ENCODE data around the gene ZNF606.

Gene ZNF606

GRCh38 chr19:58003174-58003828 is 681 bp upstream of the ZNF606 start:
- TF ChIP-seq JUND (IDR thresholded peaks at IDR 0.05; ENCODE audit: low read depth) = no peak
- in situ Hi-C loops (cut with HindIII; ENCODE audit: low pct_unique_long_range_greater_than_20kb, low sequenced_read_pairs) = no loop called here
- no peak for DNase-seq (ENCODE audit: low read depth in 1 of 2, low spot score in 1 of 2)

- in situ Hi-C loops (cut with HindIII; ENCODE audit: low pct_unique_long_range_greater_than_20kb, low sequenced_read_pairs) = no loop called here
- peak in 1 of 2 experiments; percentile 12 for DNase-seq (ENCODE audit: low read depth in 1 of 2, low spot score in 1 of 2)
- TF ChIP-seq JUND (IDR thresholded peaks at IDR 0.05; ENCODE audit: low read depth) = no peak
These were observed 688 bp downstream of the ZNF606 start for GRCh38 chr19:58001895-58002369.

- TF ChIP-seq JUND (IDR thresholded peaks at IDR 0.05; ENCODE audit: low read depth) = no peak
- in situ Hi-C loops (cut with HindIII; ENCODE audit: low pct_unique_long_range_greater_than_20kb, low sequenced_read_pairs) = no loop called here
- DNase-seq (ENCODE audit: low read depth in 1 of 2, low spot score in 1 of 2) = no peak
These were observed 1.9 kb downstream of the ZNF606 start for GRCh38 chr19:58000677-58001076.

GRCh38 chr19:57992841-57993240 is 9.8 kb downstream of the ZNF606 start:
- TF ChIP-seq JUND (IDR thresholded peaks at IDR 0.05; ENCODE audit: low read depth) = no peak
- in situ Hi-C loops (cut with HindIII; ENCODE audit: low pct_unique_long_range_greater_than_20kb, low sequenced_read_pairs) = no loop called here
- DNase-seq (ENCODE audit: low read depth in 1 of 2, low spot score in 1 of 2) = no peak

GRCh38 chr19:57978586-57979289 is 23.9 kb downstream of the ZNF606 start:
- in situ Hi-C loops (cut with HindIII; ENCODE audit: low pct_unique_long_range_greater_than_20kb, low sequenced_read_pairs) = no loop called here
- no peak for TF ChIP-seq JUND (IDR thresholded peaks at IDR 0.05; ENCODE audit: low read depth)
- peak in 1 of 2 experiments; percentile 5 for DNase-seq (ENCODE audit: low read depth in 1 of 2, low spot score in 1 of 2)

- in situ Hi-C loops (cut with HindIII; ENCODE audit: low pct_unique_long_range_greater_than_20kb, low sequenced_read_pairs) = no loop called here
- no peak for TF ChIP-seq JUND (IDR thresholded peaks at IDR 0.05; ENCODE audit: low read depth)
- DNase-seq (ENCODE audit: low read depth in 1 of 2, low spot score in 1 of 2) = no peak
These were observed 28.2 kb downstream of the ZNF606 start, which contains the start of gene C19orf18 for GRCh38 chr19:57974434-57974833. TSS of gene C19orf18 (minus strand) at chr19:57974534. CDS start at chr19:57974432, 102 bp downstream.

- no peak for TF ChIP-seq JUND (IDR thresholded peaks at IDR 0.05; ENCODE audit: low read depth)
- no peak for DNase-seq (ENCODE audit: low read depth in 1 of 2, low spot score in 1 of 2)
- in situ Hi-C loops (cut with HindIII; ENCODE audit: low pct_unique_long_range_greater_than_20kb, low sequenced_read_pairs) = no loop called here
These were observed 37.9 kb downstream of the ZNF606 start for GRCh38 chr19:57964761-57965160.

- no peak for TF ChIP-seq JUND (IDR thresholded peaks at IDR 0.05; ENCODE audit: low read depth)
- DNase-seq (ENCODE audit: low read depth in 1 of 2, low spot score in 1 of 2) = no peak
- in situ Hi-C loops (cut with HindIII; ENCODE audit: low pct_unique_long_range_greater_than_20kb, low sequenced_read_pairs) = no loop called here
These were observed 40.8 kb downstream of the ZNF606 start for GRCh38 chr19:57961785-57962184.

- in situ Hi-C loops (cut with HindIII; ENCODE audit: low pct_unique_long_range_greater_than_20kb, low sequenced_read_pairs) = no loop called here
- DNase-seq (ENCODE audit: low read depth in 1 of 2, low spot score in 1 of 2) = no peak
- no peak for TF ChIP-seq JUND (IDR thresholded peaks at IDR 0.05; ENCODE audit: low read depth)
These were observed 47.6 kb downstream of the ZNF606 start for GRCh38 chr19:57954996-57955395.

GRCh38 chr19:57949702-57950101 is 52.9 kb downstream of the ZNF606 start:
- in situ Hi-C loops (cut with HindIII; ENCODE audit: low pct_unique_long_range_greater_than_20kb, low sequenced_read_pairs) = no loop called here
- no peak for DNase-seq (ENCODE audit: low read depth in 1 of 2, low spot score in 1 of 2)
- no peak for TF ChIP-seq JUND (IDR thresholded peaks at IDR 0.05; ENCODE audit: low read depth)

- no peak for DNase-seq (ENCODE audit: low read depth in 1 of 2, low spot score in 1 of 2)
- no peak for TF ChIP-seq JUND (IDR thresholded peaks at IDR 0.05; ENCODE audit: low read depth)
- in situ Hi-C loops (cut with HindIII; ENCODE audit: low pct_unique_long_range_greater_than_20kb, low sequenced_read_pairs) = no loop called here
These were observed 53.3 kb downstream of the ZNF606 start for GRCh38 chr19:57949296-57949695.

GRCh38 chr19:57947419-57948134 is 55.0 kb downstream of the ZNF606 start, which contains the start of gene ZNF256:
TSS of gene ZNF256 (minus strand) at chr19:57947706. CDS start at chr19:57947474, 232 bp downstream.
- in situ Hi-C loops (cut with HindIII; ENCODE audit: low pct_unique_long_range_greater_than_20kb, low sequenced_read_pairs) = no loop called here
- TF ChIP-seq JUND (IDR thresholded peaks at IDR 0.05; ENCODE audit: low read depth) = no peak
- DNase-seq (ENCODE audit: low read depth in 1 of 2, low spot score in 1 of 2) = peak; percentile 84 to 97

- DNase-seq (ENCODE audit: low read depth in 1 of 2, low spot score in 1 of 2) = no peak
- no peak for TF ChIP-seq JUND (IDR thresholded peaks at IDR 0.05; ENCODE audit: low read depth)
- in situ Hi-C loops (cut with HindIII; ENCODE audit: low pct_unique_long_range_greater_than_20kb, low sequenced_read_pairs) = no loop called here
These were observed 55.6 kb downstream of the ZNF606 start for GRCh38 chr19:57947088-57947418.
